HFFc6 (cell line): ENCODE data around the gene PALLD. TPM values are rescaled to one million over a fixed set of nuclear protein-coding genes. Genes with fewer than 3 reads are reported as not detected.

Experiments used
- DNase-seq: peaks from one replicate; pipeline ENCODE4 v3.0.0-alpha.2; 2018
- H3K27ac Mint-ChIP-seq: 2 replicates; pipeline ENCODE4 v1.8.0; 2020; ENCODE audit warnings: mild to moderate bottlenecking, mixed read lengths
- H3K27me3 Mint-ChIP-seq: 2 replicates; pipeline ENCODE4 v1.8.0; 2021; ENCODE audit warnings: mild to moderate bottlenecking, moderate library complexity, mixed read lengths; ENCODE audit not compliant: insufficient read depth
- H3K36me3 Mint-ChIP-seq: 2 replicates; pipeline ENCODE4 v1.8.0; 2021; ENCODE audit warnings: low read depth, mixed read lengths
- H3K4me1 Mint-ChIP-seq: 2 replicates; pipeline ENCODE4 v1.8.0; 2020; ENCODE audit warnings: low read depth, mixed read lengths
- H3K4me3 Mint-ChIP-seq: 2 replicates; pipeline ENCODE4 v1.8.0; 2020; ENCODE audit warnings: mild to moderate bottlenecking, moderate library complexity, mixed read lengths
- H3K9me3 Mint-ChIP-seq: 2 replicates; pipeline ENCODE4 v1.8.0; 2020; ENCODE audit warnings: mild to moderate bottlenecking, mixed read lengths
- CTCF ChIP-seq: fragments of 200-600 bp; sonication (generic); IDR thresholded peaks from 2 replicates; pipeline ENCODE4 v1.5.0; 2021; ENCODE audit warnings: antibody characterized with exemption, mild to moderate bottlenecking
- total RNA-seq, 6 experiments: library from RNA; stranded (reverse); fragmentation: NEBNext Ultra II Directional; extraction: Animal tissue kit (Norgen Biotek cat#: 25700); gene quantifications; 2 replicates in 1 of 6; 3 replicates in 5 of 6; pipeline ENCODE4 v1.2.3, GENCODE V29; 2021

PALLD gene
- total RNA-seq, 6 experiments from 2014 or later: 72.6 to 163 (median 149) TPM

- peaks cover 17% of the 10 kb centered on the region; the same call in 1 of the 2 replicates for H3K9me3 Mint-ChIP-seq
- peaks cover 62% of the 10 kb centered on the region for H3K36me3 Mint-ChIP-seq
- peaks cover 78% of the 10 kb centered on the region for H3K4me1 Mint-ChIP-seq
- DNase-seq: no peak
- H3K27ac Mint-ChIP-seq: no peak overlapping the region
- TF ChIP-seq CTCF: no peak
- no peak overlapping the region for H3K4me3 Mint-ChIP-seq
- no peaks in the 10 kb centered on the region for H3K27me3 Mint-ChIP-seq
Measured at GRCh38 chr4:168879188-168879587, 382.3 kb downstream of the PALLD start.

GRCh38 chr4:168880072-168880675 is 383.3 kb downstream of the PALLD start:
- Mint-ChIP-seq H3K4me3 (no peak overlapping the region), H3K36me3 (peaks cover 66% of the 10 kb centered on the region), H3K9me3 (peaks cover 17% of the 10 kb centered on the region; the same call in 1 of the 2 replicates), H3K27me3 (no peaks in the 10 kb centered on the region), H3K4me1 (peaks cover 80% of the 10 kb centered on the region), H3K27ac (no peak overlapping the region)
- no peak for DNase-seq
- TF ChIP-seq CTCF: no peak

- DNase-seq: no peak
- peaks cover 17% of the 10 kb centered on the region; the same call in 1 of the 2 replicates for H3K9me3 Mint-ChIP-seq
- peaks cover 82% of the 10 kb centered on the region for H3K4me1 Mint-ChIP-seq
- no peak overlapping the region; the same call in 1 of the 2 replicates for H3K4me3 Mint-ChIP-seq
- H3K27me3 Mint-ChIP-seq: no peaks in the 10 kb centered on the region
- no peak overlapping the region for H3K27ac Mint-ChIP-seq
- TF ChIP-seq CTCF: no peak
- H3K36me3 Mint-ChIP-seq: peaks cover 73% of the 10 kb centered on the region
Measured at GRCh38 chr4:168880811-168881595, 384.2 kb downstream of the PALLD start.

- Mint-ChIP-seq H3K4me3 (no peak overlapping the region), H3K4me1 (peaks cover 84% of the 10 kb centered on the region), H3K27ac (peak overlapping the region; percentile 64), H3K36me3 (peaks cover 65% of the 10 kb centered on the region), H3K9me3 (peaks cover 17% of the 10 kb centered on the region; the same call in 1 of the 2 replicates), H3K27me3 (no peaks in the 10 kb centered on the region)
- no peak for DNase-seq
- TF ChIP-seq CTCF: no peak
Measured at GRCh38 chr4:168881781-168882420, 385.0 kb downstream of the PALLD start.

GRCh38 chr4:168882650-168883233 is 385.9 kb downstream of the PALLD start:
- H3K36me3 Mint-ChIP-seq: peaks cover 64% of the 10 kb centered on the region
- peak; percentile 61 for DNase-seq
- H3K9me3 Mint-ChIP-seq: peaks cover 17% of the 10 kb centered on the region; the same call in 1 of the 2 replicates
- H3K27me3 Mint-ChIP-seq: no peaks in the 10 kb centered on the region
- no peak for TF ChIP-seq CTCF
- H3K4me3 Mint-ChIP-seq: no peak overlapping the region
- peak overlapping the region; percentile 64 for H3K27ac Mint-ChIP-seq
- H3K4me1 Mint-ChIP-seq: peaks cover 92% of the 10 kb centered on the region
